Upper lobe of right lung (tissue), 1 donor: Measurements from ENCODE around the gene TAX1BP1. TPM values are rescaled to one million over a fixed set of nuclear protein-coding genes. Genes with fewer than 3 reads are reported as not detected.
A peak's percentile ranks its signal among the peaks of the same experiment; 100 is the strongest.

ENCODE experiments used
- ATAC-seq: fragments of 200-7000 bp; cut with Tn5 transposase; one replicate; pipeline ENCODE4 v1.9.1; 2020; ENCODE audit warnings: mild to moderate bottlenecking, moderate library complexity
- DNase-seq: peaks from one replicate; pipeline ENCODE4 v3.0.0-alpha.2; 2020
- H3K27ac ChIP-seq: fragments of 200-600 bp; one replicate; pipeline ENCODE4 v1.8.0; 2022
- H3K27me3 ChIP-seq: fragments of 200-600 bp; one replicate; pipeline ENCODE4 v1.8.0; 2022; ENCODE audit warnings: mild to moderate bottlenecking
- H3K36me3 ChIP-seq: fragments of 200-600 bp; one replicate; pipeline ENCODE4 v1.8.0; 2022
- H3K4me1 ChIP-seq: fragments of 200-600 bp; one replicate; pipeline ENCODE4 v1.8.0; 2022
- H3K4me3 ChIP-seq: fragments of 200-600 bp; one replicate; pipeline ENCODE4 v1.8.0; 2022; ENCODE audit warnings: mild to moderate bottlenecking
- H3K9me3 ChIP-seq: fragments of 200-600 bp; one replicate; pipeline ENCODE4 v1.8.0; 2022
- intact Hi-C: fragments of 100-400 bp; cut with DNase I; formaldehyde crosslinking; loops from one replicate; pipeline ENCODE4 v1.11.0; 2022
- long read RNA-seq: library from polyadenylated mRNA; unstranded; transcript quantifications from one replicate; pipeline ENCODE4 v2.0.0, GENCODE V29; 2021
- total RNA-seq: library from RNA; stranded (reverse); fragmentation: NEBNext Ultra II Directional; extraction: Animal tissue kit (Norgen Biotek cat#: 25700); gene quantifications from one replicate; pipeline ENCODE4 v1.2.1, GENCODE V29; 2021
- TF ChIP-seq, protein P1 (sequence below): fragments of 200-600 bp; IDR thresholded peaks from one replicate; pipeline ENCODE4 v1.8.0; 2022; ENCODE audit warnings: antibody characterized with exemption
- donor health status: DM: no; HTN: yes; CAD: no; lungs with severe emphysema.

Gene TAX1BP1
- total RNA-seq = 109 TPM
- long read RNA-seq, transcript TAX1BP1-202 (17 exons, 2,892 nt) = minor isoform, 44 of 405 reads
- long read RNA-seq, transcript TAX1BP1-201 (17 exons, 2,478 nt) = major isoform, 277 of 405 reads
- long read RNA-seq, partial matches to known transcripts = 20 of 405 reads
- long read RNA-seq, other reads (novel, unspliced or antisense) = 64 of 405 reads

GRCh38 chr7:27739909-27740448 is at the start of gene TAX1BP1:
TSS of gene TAX1BP1 (plus strand) at chr7:27740162. CDS start at chr7:27748525, 8,363 bp downstream.
- no peaks in the 10 kb centered on the region for H3K27me3 ChIP-seq
- TF ChIP-seq, protein P1, sequence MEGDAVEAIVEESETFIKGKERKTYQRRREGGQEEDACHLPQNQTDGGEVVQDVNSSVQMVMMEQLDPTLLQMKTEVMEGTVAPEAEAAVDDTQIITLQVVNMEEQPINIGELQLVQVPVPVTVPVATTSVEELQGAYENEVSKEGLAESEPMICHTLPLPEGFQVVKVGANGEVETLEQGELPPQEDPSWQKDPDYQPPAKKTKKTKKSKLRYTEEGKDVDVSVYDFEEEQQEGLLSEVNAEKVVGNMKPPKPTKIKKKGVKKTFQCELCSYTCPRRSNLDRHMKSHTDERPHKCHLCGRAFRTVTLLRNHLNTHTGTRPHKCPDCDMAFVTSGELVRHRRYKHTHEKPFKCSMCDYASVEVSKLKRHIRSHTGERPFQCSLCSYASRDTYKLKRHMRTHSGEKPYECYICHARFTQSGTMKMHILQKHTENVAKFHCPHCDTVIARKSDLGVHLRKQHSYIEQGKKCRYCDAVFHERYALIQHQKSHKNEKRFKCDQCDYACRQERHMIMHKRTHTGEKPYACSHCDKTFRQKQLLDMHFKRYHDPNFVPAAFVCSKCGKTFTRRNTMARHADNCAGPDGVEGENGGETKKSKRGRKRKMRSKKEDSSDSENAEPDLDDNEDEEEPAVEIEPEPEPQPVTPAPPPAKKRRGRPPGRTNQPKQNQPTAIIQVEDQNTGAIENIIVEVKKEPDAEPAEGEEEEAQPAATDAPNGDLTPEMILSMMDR = no peak
- H3K4me1 ChIP-seq = peaks cover 37% of the 10 kb centered on the region
- peak within 1 kb of the TSS; percentile 100 for H3K4me3 ChIP-seq
- DNase-seq (peak; percentile 98), ATAC-seq (peak; percentile 99)
- H3K27ac ChIP-seq = peak within 1 kb of the TSS; percentile 99
- intact Hi-C loops = no loop called here
- H3K36me3 ChIP-seq = no peaks in the 10 kb centered on the region
- no peaks in the 10 kb centered on the region for H3K9me3 ChIP-seq

DNA sequence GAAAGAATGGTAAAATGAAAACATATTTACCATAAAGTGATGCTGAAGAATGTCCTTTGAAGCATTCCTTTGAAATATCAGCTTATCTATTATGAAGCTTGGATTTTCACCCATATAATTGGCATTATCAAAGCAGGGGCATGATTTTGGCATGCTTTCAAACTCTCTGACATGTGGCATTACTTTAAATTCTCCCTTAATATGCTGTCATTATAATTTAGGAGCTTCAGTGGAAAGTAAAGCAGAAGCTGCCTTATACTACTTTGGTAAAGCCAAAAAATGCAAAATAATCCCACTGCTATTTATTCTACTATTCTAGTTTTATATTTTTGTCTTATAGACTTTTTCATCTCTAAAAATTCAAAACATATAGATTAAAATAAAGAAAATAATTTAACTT is 49.3 kb upstream of the TAX1BP1 start:
- Histone ChIP-seq H3K4me1 (no peaks in the 10 kb centered on the region), H3K27ac (no peak overlapping the region), H3K9me3 (no peaks in the 10 kb centered on the region), H3K27me3 (no peaks in the 10 kb centered on the region), H3K36me3 (no peaks in the 10 kb centered on the region), H3K4me3 (no peak overlapping the region)
- intact Hi-C loops = no loop called here
- TF ChIP-seq, protein P1 = no peak
- DNase-seq (no peak), ATAC-seq (no peak)

- TF ChIP-seq, protein P1 = no peak
- no peak for DNase-seq
- ATAC-seq = peak; percentile 72
These were observed 46.2 kb upstream of the TAX1BP1 start for GRCh38 chr7:27693794-27694193.

GRCh38 chr7:27695096-27695495 is 44.9 kb upstream of the TAX1BP1 start:
- Histone ChIP-seq H3K4me1 (no peaks in the 10 kb centered on the region), H3K9me3 (no peaks in the 10 kb centered on the region), H3K36me3 (no peaks in the 10 kb centered on the region), H3K27me3 (no peaks in the 10 kb centered on the region), H3K27ac (no peak overlapping the region), H3K4me3 (no peak overlapping the region)
- DNase-seq (no peak), ATAC-seq (no peak)
- TF ChIP-seq, protein P1 = no peak
- intact Hi-C loops = no loop called here

More at GRCh38 chr7:27693794-27694193, 46.2 kb upstream of the TAX1BP1 start:
- Histone ChIP-seq H3K9me3 (no peaks in the 10 kb centered on the region), H3K36me3 (no peaks in the 10 kb centered on the region), H3K4me3 (no peak overlapping the region), H3K4me1 (no peaks in the 10 kb centered on the region), H3K27me3 (no peaks in the 10 kb centered on the region), H3K27ac (no peak overlapping the region)
- intact Hi-C loops = no loop called here

DNA sequence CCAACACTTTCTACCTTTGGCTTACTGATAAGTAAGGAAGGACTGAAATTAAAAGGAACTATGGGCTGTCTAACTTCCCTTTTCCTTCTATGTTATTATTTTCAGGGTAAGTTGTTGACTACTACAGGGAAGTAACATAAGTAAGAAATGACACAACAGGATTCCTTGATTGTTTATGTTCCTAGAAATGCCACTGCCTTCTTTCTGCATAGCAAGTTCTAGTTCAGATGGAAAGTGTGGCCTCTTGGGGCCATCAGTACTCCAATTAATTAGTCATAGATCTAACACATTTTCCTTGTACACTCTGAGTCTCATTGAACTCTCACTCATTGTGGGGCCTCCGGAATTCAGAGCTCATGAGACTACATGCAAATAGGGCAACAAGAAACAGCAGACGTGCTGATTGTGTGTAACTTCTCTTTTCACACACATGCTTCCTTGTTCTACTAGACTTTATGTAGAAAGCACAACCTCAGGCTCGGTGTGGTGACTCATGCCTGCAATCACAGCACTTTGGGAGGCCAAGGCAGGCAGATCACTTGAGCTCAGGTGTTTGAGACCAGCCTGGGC is 42.0 kb upstream of the TAX1BP1 start:
- TF ChIP-seq, protein P1 = no peak
- Histone ChIP-seq H3K4me1 (no peaks in the 10 kb centered on the region), H3K27me3 (no peaks in the 10 kb centered on the region), H3K36me3 (no peaks in the 10 kb centered on the region), H3K9me3 (no peaks in the 10 kb centered on the region), H3K4me3 (no peak overlapping the region), H3K27ac (peak overlapping the region; percentile 47)
- intact Hi-C loops = no loop called here
- ATAC-seq = peak; percentile 90
- DNase-seq = peak; percentile 71
